Cardiac ventricle fibroblast (primary cell): ENCODE measurements around the gene TRIM60. TPM values are rescaled to one million over a fixed set of nuclear protein-coding genes. Genes with fewer than 3 reads are reported as not detected.

Experiments used
- total RNA-seq: library from RNA; depleted of rRNA; stranded (reverse); fragments of >200 nt; gene quantifications from 2 replicates; pipeline ENCODE4 v1.2.3, GENCODE V29; 2015

The TRIM60 gene
- not detected in 2 replicates for total RNA-seq

GRCh38 chr4:165031436-165032211 is at the start of gene TRIM60:
Gene TRIM60, plus strand, starts transcription at chr4:165031999. Its CDS starts 8,074 bp downstream, at chr4:165040073.

GRCh38 chr4:165053645-165054044 is 21.8 kb downstream of the TRIM60 start, which contains the start of gene TRIM75:
Gene TRIM75, plus strand, starts transcription at chr4:165053866. Its CDS starts 5,282 bp downstream, at chr4:165059148.

Other genes starting within 250 kb of the TRIM60 start
- gene APELA, start 154.8 kb upstream of the TRIM60 start, total RNA-seq: not detected in 2 replicates
- 1.6 and 2.7 TPM in 2 replicates for gene TRIM61, start 54.3 kb upstream of the TRIM60 start, total RNA-seq
- not detected in 2 replicates for gene TRIM75, start 21.9 kb downstream of the TRIM60 start, total RNA-seq
- 8.2 and 12.9 TPM in 2 replicates for gene TMEM192, start 80.9 kb downstream of the TRIM60 start, total RNA-seq
- 5.8 and 6.4 TPM in 2 replicates for gene KLHL2, start 175.6 kb downstream of the TRIM60 start, total RNA-seq